ENCODE results near the gene B4GALT3. TPM values are rescaled to one million over a fixed set of nuclear protein-coding genes. Genes with fewer than 3 reads are reported as not detected.
A peak's percentile ranks its signal among the peaks of the same experiment; 100 is the strongest.

B4GALT3 gene
- total and polyA plus RNA-seq, 9 of the 15 experiments (the other 6 are each of a cell fraction or from before 2014, with no cell fraction given) = 31.2 to 103 (median 46.1) TPM

DNA sequence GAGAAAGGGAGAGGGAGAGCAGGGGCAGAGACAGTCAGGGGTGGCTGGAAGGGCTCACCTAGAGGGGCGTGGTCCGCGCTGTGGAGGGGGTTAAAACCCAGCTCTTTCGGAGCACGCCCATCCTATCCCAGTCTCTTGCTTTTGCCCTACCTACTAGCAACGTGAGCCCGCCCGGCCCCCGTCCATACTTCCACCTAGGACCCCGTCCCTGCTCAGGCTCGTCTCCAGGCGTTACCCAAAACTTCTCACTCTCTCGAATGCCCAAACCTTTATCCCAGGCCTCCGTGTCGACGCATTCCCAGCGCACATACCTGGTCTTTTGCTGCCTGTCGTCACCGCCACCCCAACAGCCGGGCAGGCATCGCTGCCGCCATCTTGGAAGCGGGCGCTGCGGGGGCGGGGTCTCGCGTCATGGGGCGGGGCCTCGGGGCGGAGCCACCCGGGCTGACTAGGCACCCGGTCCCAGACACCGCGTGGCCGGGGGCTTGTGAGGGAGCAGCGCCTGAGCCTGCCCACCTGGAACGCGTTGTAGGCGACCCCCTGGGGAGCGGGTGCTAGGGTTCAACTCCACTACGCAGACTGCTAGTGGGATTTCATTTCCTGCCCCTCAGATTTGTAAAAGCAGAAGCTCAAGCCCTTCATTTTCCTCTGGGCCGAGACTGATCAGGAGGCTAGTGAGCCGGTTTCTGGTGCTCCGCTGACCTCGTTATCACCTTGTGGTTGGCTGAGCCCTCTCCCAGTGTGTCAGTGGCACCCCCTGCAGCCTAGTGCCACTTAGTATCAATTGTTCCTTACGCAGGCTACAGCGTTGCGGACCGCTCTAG, at the start of gene B4GALT3 (continued):
- TF ChIP-seq TEAD4 (IDR thresholded peaks at IDR 0.05; ENCODE audit: low read length) (peak; percentile 39; the same call in 1 of the 2 replicates), TEAD4 (CRISPR knock-in tag; IDR thresholded peaks at IDR 0.05; ENCODE audit: borderline replicate concordance) (no peak), ZNF140 (CRISPR knock-in tag; IDR thresholded peaks at IDR 0.05) (no peak), NFXL1 (CRISPR knock-in tag; IDR thresholded peaks at IDR 0.05) (no peak), ZNF79 (CRISPR knock-in tag; IDR thresholded peaks at IDR 0.05; ENCODE audit: low read depth) (no peak), RUNX1 (IDR thresholded peaks at IDR 0.05; ENCODE audit: low read depth) (0 out of 2 replicates have a peak, but pooled peaks have one; percentile 24), KLF6 (CRISPR knock-in tag; IDR thresholded peaks at IDR 0.05; ENCODE audit: borderline replicate concordance) (no peak), PRMT5 (CRISPR knock-in tag; IDR thresholded peaks at IDR 0.05) (no peak), GTF2E2 (tag; IDR thresholded peaks at IDR 0.05) (no peak; the same call in 1 of the 2 replicates), MCM2 (IDR thresholded peaks at IDR 0.05; ENCODE audit: low read depth) (no peak), CREBBP (IDR thresholded peaks at IDR 0.05; ENCODE audit: low read depth, low read length) (no peak), SRF (CRISPR knock-in tag; IDR thresholded peaks at IDR 0.05) (peak in 1 of 2 experiments; percentile 69; a peak in 1 of 4 replicates), POLR3G (IDR thresholded peaks at IDR 0.05; ENCODE audit: extremely low read depth, insufficient read length, insufficient replicate concordance) (no peak), FOXK2 (conservative IDR thresholded peaks at IDR 0.05 in 1 of 2, IDR thresholded peaks at IDR 0.05 in 1 of 2; ENCODE audit: low read depth in 2 of 2) (no peak), ZNF57 (CRISPR knock-in tag; IDR thresholded peaks at IDR 0.05) (no peak), TEAD2 (tag; IDR thresholded peaks at IDR 0.05) (no peak)
- TF ChIP-seq, protein P1, sequence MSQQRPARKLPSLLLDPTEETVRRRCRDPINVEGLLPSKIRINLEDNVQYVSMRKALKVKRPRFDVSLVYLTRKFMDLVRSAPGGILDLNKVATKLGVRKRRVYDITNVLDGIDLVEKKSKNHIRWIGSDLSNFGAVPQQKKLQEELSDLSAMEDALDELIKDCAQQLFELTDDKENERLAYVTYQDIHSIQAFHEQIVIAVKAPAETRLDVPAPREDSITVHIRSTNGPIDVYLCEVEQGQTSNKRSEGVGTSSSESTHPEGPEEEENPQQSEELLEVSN (IDR thresholded peaks at IDR 0.05; ENCODE audit: borderline replicate concordance in 1 of 2, extremely low read depth in 1 of 2, insufficient read depth in 1 of 2, insufficient read length in 1 of 2, low read depth in 1 of 2, low read length in 1 of 2, poor library complexity in 1 of 2, severe bottlenecking in 1 of 2) = peak; percentile 85 to 91
- TF ChIP-seq, protein P2, sequence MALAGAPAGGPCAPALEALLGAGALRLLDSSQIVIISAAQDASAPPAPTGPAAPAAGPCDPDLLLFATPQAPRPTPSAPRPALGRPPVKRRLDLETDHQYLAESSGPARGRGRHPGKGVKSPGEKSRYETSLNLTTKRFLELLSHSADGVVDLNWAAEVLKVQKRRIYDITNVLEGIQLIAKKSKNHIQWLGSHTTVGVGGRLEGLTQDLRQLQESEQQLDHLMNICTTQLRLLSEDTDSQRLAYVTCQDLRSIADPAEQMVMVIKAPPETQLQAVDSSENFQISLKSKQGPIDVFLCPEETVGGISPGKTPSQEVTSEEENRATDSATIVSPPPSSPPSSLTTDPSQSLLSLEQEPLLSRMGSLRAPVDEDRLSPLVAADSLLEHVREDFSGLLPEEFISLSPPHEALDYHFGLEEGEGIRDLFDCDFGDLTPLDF (CRISPR knock-in tag; IDR thresholded peaks at IDR 0.05) = peak; percentile 65; the same call in 1 of the 2 replicates
- TF ChIP-seq, protein P3, sequence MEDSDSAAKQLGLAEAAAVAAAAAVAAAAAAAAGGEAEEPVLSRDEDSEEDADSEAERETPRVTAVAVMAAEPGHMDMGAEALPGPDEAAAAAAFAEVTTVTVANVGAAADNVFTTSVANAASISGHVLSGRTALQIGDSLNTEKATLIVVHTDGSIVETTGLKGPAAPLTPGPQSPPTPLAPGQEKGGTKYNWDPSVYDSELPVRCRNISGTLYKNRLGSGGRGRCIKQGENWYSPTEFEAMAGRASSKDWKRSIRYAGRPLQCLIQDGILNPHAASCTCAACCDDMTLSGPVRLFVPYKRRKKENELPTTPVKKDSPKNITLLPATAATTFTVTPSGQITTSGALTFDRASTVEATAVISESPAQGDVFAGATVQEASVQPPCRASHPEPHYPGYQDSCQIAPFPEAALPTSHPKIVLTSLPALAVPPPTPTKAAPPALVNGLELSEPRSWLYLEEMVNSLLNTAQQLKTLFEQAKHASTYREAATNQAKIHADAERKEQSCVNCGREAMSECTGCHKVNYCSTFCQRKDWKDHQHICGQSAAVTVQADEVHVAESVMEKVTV (CRISPR knock-in tag; IDR thresholded peaks at IDR 0.05) = peak; percentile 69

All from K562 (cell line).